Natural killer cell (primary cell): ENCODE measurements around the gene JARID2. TPM values are rescaled to one million over a fixed set of nuclear protein-coding genes. Genes with fewer than 3 reads are reported as not detected.

Source experiments
- ATAC-seq, 3 donors: fragments of 150-1000 bp in 2 of 3; fragments of 200-7000 bp in 1 of 3; cut with Tn5 transposase; 1 replicate in 1 of 3; 2 replicates in 2 of 3; pipeline ENCODE4 v1.10.0; 2021; ENCODE audit warnings: mild to moderate bottlenecking in 2 of 3, moderate library complexity in 2 of 3
- DNase-seq, 2 donors: peaks; one replicate each; pipeline versions ENCODE4 v3.0.0 to v3.0.0-alpha.2; 2013 to 2021; ENCODE audit warnings: mixed read lengths in 1 of 2
- H3K27ac ChIP-seq: one replicate; pipeline ENCODE4 v1.5.1; 2013; ENCODE audit warnings: mild to moderate bottlenecking, low read length
- H3K27me3 ChIP-seq: one replicate; pipeline ENCODE4 v1.6.1; 2013; ENCODE audit warnings: low read length; ENCODE audit not compliant: control insufficient read depth, insufficient read depth
- H3K36me3 ChIP-seq: one replicate; pipeline ENCODE4 v1.6.1; 2013; ENCODE audit warnings: low read length; ENCODE audit not compliant: control insufficient read depth, insufficient read depth
- H3K4me1 ChIP-seq: one replicate; pipeline ENCODE4 v1.6.1; 2013; ENCODE audit warnings: low read length; ENCODE audit not compliant: control insufficient read depth, insufficient read depth
- H3K4me3 ChIP-seq: one replicate; pipeline ENCODE4 v1.5.1; 2013; ENCODE audit warnings: low read length
- H3K9me3 ChIP-seq: one replicate; pipeline ENCODE4 v1.6.1; 2013; ENCODE audit warnings: low read length; ENCODE audit not compliant: control insufficient read depth, insufficient read depth
- H3K27ac Mint-ChIP-seq, 2 donors: one replicate each; pipeline ENCODE4 v1.8.0; 2022; ENCODE audit warnings: mild to moderate bottlenecking in 2 of 2, mixed read lengths in 2 of 2, moderate library complexity in 1 of 2
- H3K27me3 Mint-ChIP-seq, 2 donors: one replicate each; pipeline ENCODE4 v1.8.0; 2022; ENCODE audit warnings: low read depth in 2 of 2, mixed read lengths in 2 of 2
- H3K36me3 Mint-ChIP-seq: one replicate; pipeline ENCODE4 v1.8.0; 2022; ENCODE audit warnings: mixed read lengths
- H3K4me1 Mint-ChIP-seq, 2 donors: one replicate each; pipeline ENCODE4 v1.8.0; 2022; ENCODE audit warnings: mixed read lengths in 2 of 2
- H3K4me3 Mint-ChIP-seq: one replicate; pipeline ENCODE4 v1.8.0; 2022; ENCODE audit warnings: mild to moderate bottlenecking, moderate library complexity, mixed read lengths
- H3K9me3 Mint-ChIP-seq, 2 donors: one replicate each; pipeline ENCODE4 v1.8.0; 2022; ENCODE audit warnings: mixed read lengths in 2 of 2
- CTCF ChIP-seq: fragments of 200-600 bp; IDR thresholded peaks from one replicate; pipeline ENCODE4 v1.8.0; 2022; ENCODE audit warnings: antibody characterized with exemption
- WGBS: methylation state at CpG from one replicate; pipeline ENCODE4 v1.1.7; 2013; ENCODE audit warnings: missing lambda C conversion rate; ENCODE audit not compliant: insufficient coverage; 5-methylcytosine and 5-hydroxymethylcytosine counted together
- intact Hi-C: fragments of 100-400 bp; cut with micrococcal nuclease; formaldehyde crosslinking; loops from one replicate; pipeline ENCODE4 v1.14.2; 2022
- total RNA-seq, 4 donors: library from RNA; stranded (reverse); fragments of 120-200 nt in 1 of 4; gene quantifications; one replicate each; pipeline versions ENCODE4 v1.2.3 to v1.2.4, GENCODE V29; 2013 to 2022

JARID2 gene
- total RNA-seq, 3 donors from 2014 or later (not counting 1 experiment from before 2014, with no cell fraction given), result 49.9 to 60.9 (median 60.5) TPM

GRCh38 chr6:15481390-15482291, 235.8 kb downstream of the JARID2 start:
- Mint-ChIP-seq H3K4me3 (peak overlapping the region; percentile 81), H3K4me1 (peaks cover 70 to 82% of the 10 kb centered on the region in 2 donors), H3K9me3 (no peaks in the 10 kb centered on the region), H3K36me3 (no peaks in the 10 kb centered on the region), H3K27me3 (no peaks in the 10 kb centered on the region), H3K27ac (peak overlapping the region; percentile 43 to 89)
- no peak for TF ChIP-seq CTCF
- H3K9me3 ChIP-seq, result no peaks in the 10 kb centered on the region
- ATAC-seq (peak; percentile 77 to 90 (median 90)), DNase-seq (peak in 1 of 2 donors; percentile 27)
- intact Hi-C loops, result no loop called here
- H3K27me3 ChIP-seq, result no peaks in the 10 kb centered on the region
- 43% methylated on average over 9 of the region's 10 CpGs for WGBS
- H3K4me1 ChIP-seq, result peaks cover 4% of the 10 kb centered on the region
- H3K4me3 ChIP-seq, result no peak overlapping the region
- H3K27ac ChIP-seq, result no peak overlapping the region
- no peaks in the 10 kb centered on the region for H3K36me3 ChIP-seq

GRCh38 chr6:15483060-15483459, 237.2 kb downstream of the JARID2 start:
- Mint-ChIP-seq H3K27ac (no peak overlapping the region), H3K27me3 (no peaks in the 10 kb centered on the region), H3K4me3 (no peak overlapping the region), H3K9me3 (no peaks in the 10 kb centered on the region), H3K4me1 (peaks cover 55 to 74% of the 10 kb centered on the region in 2 donors), H3K36me3 (no peaks in the 10 kb centered on the region)
- ATAC-seq (no peak), DNase-seq (no peak)
- Histone ChIP-seq H3K4me3 (no peak overlapping the region), H3K36me3 (peaks cover 8% of the 10 kb centered on the region), H3K27ac (no peak overlapping the region), H3K27me3 (no peaks in the 10 kb centered on the region), H3K4me1 (peaks cover 4% of the 10 kb centered on the region), H3K9me3 (no peaks in the 10 kb centered on the region)
- WGBS, result 100% methylated on average over 1 of the region's 1 CpG
- no peak for TF ChIP-seq CTCF
- intact Hi-C loops, result no loop called here

- ATAC-seq (no peak), DNase-seq (no peak)
- no peaks in the 10 kb centered on the region for H3K36me3 Mint-ChIP-seq
- 94% methylated on average over 3 of the region's 3 CpGs for WGBS
- H3K27ac ChIP-seq, result no peak overlapping the region
- peaks cover 51 to 70% of the 10 kb centered on the region in 2 donors for H3K4me1 Mint-ChIP-seq
- no peaks in the 10 kb centered on the region for H3K9me3 ChIP-seq
- H3K4me3 Mint-ChIP-seq, result no peak overlapping the region
- peaks cover 4% of the 10 kb centered on the region for H3K4me1 ChIP-seq
- no peaks in the 10 kb centered on the region for H3K27me3 ChIP-seq
- no peak overlapping the region for H3K4me3 ChIP-seq
- H3K36me3 ChIP-seq, result peaks cover 19% of the 10 kb centered on the region
- TF ChIP-seq CTCF, result no peak
- intact Hi-C loops, result no loop called here
- peak overlapping the region in 1 of 2 donors; percentile 47 for H3K27ac Mint-ChIP-seq
- H3K27me3 Mint-ChIP-seq, result no peaks in the 10 kb centered on the region
- H3K9me3 Mint-ChIP-seq, result no peaks in the 10 kb centered on the region
These were observed 238.3 kb downstream of the JARID2 start for GRCh38 chr6:15484140-15484539.
